Caki2 (cell line): ENCODE data around the gene TACSTD2. TPM values are rescaled to one million over a fixed set of nuclear protein-coding genes. Genes with fewer than 3 reads are reported as not detected.
"Not testable (repeated sequence)": the region's sequence is repeated elsewhere in the genome, so short reads cannot be mapped to it uniquely, and the experiment has no call there.

Experiments
- DNase-seq: peaks from one replicate; pipeline ENCODE4 v3.0.0-alpha.2; 2015; ENCODE audit warnings: low read depth
- in situ Hi-C: cut with HindIII; loops from 2 replicates; pipeline ENCODE4 v1.10.0; 2016; ENCODE audit warnings: low sequenced_read_pairs, low pct_unique_long_range_greater_than_20kb, mixed read lengths
- total RNA-seq: library from RNA; depleted of rRNA; stranded (reverse); fragments of >200 nt; shearing (Covaris generic); gene quantifications from 2 replicates; pipeline ENCODE4 v1.2.3, GENCODE V29; 2014; ENCODE audit warnings: low replicate concordance

The TACSTD2 gene
- total RNA-seq, 1 experiment from 2014 or later = not detected

DNA sequence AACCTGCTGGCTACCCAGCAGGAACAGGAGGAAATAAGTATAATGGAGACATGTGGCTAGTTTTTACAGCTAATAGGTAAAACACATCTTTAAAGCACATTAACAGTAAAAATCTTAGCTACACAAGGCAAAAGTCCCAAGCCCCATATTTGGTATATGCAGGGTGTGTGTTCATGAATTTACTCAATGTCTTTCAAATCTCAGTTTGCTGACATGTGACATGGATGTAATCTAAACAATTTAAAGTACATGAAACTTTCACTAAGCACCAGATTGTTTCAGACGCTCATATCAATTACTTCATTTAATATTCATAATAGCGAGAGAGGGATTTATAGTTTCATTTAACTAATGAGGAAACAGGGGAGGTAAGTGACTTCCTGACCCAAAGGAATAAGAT is 3.9 kb downstream of the TACSTD2 start:
- DNase-seq = no peak
- in situ Hi-C loops = no loop called here

DNA sequence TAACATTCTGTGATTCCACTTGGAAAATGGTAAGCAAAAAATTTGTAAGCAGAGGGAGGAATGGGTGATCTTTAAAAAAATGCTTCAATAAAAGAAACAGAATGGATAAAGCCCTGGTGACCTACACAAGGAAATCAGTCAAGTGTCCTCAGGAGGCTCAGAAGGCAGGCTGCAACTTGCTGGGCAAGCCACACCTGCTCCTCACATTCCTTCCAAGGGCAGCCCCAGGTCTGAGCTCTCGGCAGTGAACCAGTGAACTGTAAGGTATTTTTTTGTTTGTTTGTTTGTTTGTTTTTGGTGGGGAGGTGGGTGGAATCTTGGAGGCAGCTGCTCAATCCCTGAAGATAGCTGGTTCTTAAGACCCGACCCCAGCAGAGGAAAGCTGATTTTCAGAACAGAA is 4.4 kb downstream of the TACSTD2 start:
- DNase-seq = peak; percentile 45
- in situ Hi-C loops = no loop called here

GRCh38 chr1:58571616-58572015 is 5.4 kb downstream of the TACSTD2 start:
- in situ Hi-C loops = no loop called here
- DNase-seq = no peak

DNA sequence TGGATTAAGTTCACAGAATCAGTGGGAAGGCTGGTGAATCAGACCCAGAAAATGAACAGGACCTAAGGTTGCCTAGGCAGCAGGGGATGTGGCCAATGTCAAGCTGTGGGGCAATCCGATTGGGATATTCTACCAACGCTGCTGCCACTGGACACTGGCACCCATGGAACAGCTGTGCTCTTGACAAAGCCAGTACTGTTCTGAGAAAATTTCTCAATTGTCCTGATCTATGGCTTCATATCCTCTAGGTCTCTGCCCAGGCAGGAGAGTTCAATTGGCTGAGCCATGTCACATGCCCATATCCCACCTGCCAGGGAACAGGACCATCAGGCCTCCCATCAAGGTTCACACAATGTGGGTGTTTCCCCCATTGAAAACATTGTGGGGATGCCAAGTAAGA is 6.2 kb downstream of the TACSTD2 start:
- in situ Hi-C loops = no loop called here
- DNase-seq = no peak

GRCh38 chr1:58570094-58570493 is 7.0 kb downstream of the TACSTD2 start:
- in situ Hi-C loops = no loop called here
- no peak for DNase-seq

- DNase-seq = no peak
- in situ Hi-C loops = no loop called here
Measured at GRCh38 chr1:58568911-58569310, 8.1 kb downstream of the TACSTD2 start.

DNA sequence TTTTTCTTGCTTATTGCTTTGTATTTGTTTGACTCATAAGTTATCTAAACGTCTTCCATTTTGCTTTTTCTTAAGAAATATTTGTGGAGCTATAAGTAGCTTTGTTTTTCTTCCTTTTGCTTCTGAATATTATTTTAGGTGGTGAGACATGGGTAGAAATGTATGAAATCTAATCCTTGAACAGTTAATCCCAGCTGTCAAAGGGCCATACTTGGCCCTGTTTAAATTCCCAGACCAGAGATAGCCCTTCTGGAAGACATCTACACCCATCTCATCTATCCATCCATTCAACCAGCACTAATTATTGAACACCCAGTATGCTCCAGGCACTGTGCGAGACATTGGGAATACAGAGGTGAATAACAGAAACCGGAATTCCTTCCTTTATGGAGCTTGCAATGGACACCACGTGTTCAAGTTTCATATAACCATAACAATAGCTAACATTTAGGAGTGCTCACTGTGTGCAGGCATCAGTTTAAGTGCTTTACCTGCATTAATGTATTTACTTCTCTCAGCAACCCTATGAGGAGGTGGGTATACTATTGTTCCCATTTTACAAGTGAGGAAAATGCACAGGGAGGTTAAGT is 8.7 kb downstream of the TACSTD2 start:
- in situ Hi-C loops = no loop called here
- no peak for DNase-seq

- in situ Hi-C loops = no loop called here
Measured at GRCh38 chr1:58566339-58566738, 10.7 kb downstream of the TACSTD2 start.

GRCh38 chr1:58563715-58564114 is 13.3 kb downstream of the TACSTD2 start:
- DNase-seq, in situ Hi-C loops: not testable (repeated sequence)

More at GRCh38 chr1:58566339-58566738, 10.7 kb downstream of the TACSTD2 start:
- no peak for DNase-seq

- in situ Hi-C loops = no loop called here
- no peak for DNase-seq
Measured at GRCh38 chr1:58561633-58562032, 15.4 kb downstream of the TACSTD2 start.

- in situ Hi-C loops = no loop called here
- no peak for DNase-seq
Measured at GRCh38 chr1:58555393-58555792, 21.7 kb downstream of the TACSTD2 start.

GRCh38 chr1:58551186-58552140 is 25.6 kb downstream of the TACSTD2 start:
- no peak for DNase-seq
- in situ Hi-C loops = no loop called here

DNA sequence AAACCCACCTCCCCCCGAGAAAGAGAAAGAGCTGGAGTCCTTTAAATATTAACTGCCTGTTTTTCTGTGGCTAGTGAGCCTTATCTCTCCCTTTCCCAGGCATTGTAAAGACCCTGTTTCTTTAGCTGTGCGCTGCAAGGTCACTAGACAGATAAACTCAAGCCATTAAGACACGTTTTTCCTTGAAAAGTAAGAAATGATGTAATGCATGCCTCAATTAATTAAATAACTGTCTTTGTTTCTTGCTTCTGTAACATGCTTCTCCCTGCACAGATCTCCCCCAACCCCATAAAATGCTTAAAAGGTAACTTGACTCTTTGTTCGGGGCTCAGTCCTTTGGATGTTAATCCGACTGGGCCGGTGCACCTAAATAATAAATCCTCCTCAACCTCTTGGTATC is 27.8 kb downstream of the TACSTD2 start:
- DNase-seq = not testable (repeated sequence)

GRCh38 chr1:58548371-58548770 is 28.7 kb downstream of the TACSTD2 start:
- no peak for DNase-seq
- in situ Hi-C loops = no loop called here

More for the DNA sequence above, 27.8 kb downstream of the TACSTD2 start:
- in situ Hi-C loops = not testable (repeated sequence)

DNA sequence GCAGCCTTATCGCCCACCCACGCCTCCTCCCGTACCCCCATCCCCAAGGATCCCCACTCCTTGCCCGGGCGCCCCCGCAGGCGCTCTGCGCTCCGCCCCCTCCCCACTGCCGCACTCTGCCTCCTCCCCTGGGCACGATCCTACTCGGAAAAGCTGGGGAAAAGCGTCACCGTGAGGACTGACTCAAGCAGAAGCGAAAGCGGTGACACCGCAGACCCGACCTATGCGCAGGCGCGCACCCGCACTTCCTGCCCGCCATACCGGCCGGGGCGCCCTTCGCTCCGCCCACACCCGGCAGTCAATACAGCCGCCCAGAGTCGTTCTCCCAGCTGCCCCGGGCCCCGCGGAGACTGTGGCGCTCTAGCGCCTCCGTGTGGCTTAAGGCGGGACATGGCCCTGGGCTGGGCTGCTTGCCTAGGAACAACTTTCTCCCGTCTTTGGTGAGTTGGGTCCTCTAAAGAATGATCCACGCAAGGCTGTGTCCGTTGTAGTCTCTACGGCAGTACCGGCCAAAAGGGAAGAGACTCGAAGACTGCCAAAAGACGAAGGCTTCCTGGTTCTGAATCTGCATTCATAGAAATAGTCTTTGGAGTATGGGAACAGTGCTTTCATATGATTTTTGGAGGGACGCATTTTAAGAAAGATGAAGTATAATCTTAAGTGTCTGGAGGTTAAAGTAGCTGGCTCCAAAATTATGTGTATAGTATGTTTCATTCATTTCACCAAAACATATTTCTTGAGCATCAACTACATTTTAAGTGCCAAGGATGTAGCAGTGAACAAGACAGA is 30.3 kb downstream of the TACSTD2 start, which contains the start of gene OMA1:
Gene OMA1, minus strand, starts transcription at position 207 of the 789 bp plus-strand sequence. CDS start 7,432 bp downstream, outside the sequence.
- in situ Hi-C loops = no loop called here
- DNase-seq = peak; percentile 93

- in situ Hi-C loops = no loop called here
- peak; percentile 43 for DNase-seq
Measured at GRCh38 chr1:58545591-58546519, 31.2 kb downstream of the TACSTD2 start.

DNA sequence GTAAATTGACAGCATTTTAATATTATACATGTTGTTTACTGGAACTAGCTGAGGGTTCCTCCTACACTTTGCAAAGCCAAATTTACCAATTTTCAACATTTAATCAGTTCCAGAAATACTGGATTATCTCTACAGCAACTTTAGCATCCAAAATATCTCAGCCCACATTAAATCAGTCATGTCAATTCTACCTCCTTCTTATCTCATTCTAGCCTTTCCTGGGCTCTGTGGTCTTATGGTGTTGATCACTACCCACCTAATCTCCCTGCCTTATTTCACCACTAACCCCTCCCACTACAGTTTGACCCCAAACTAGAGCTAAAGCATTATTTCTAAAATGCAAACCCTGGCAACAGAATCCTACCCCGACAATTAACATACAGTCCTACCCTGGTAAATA is 33.8 kb downstream of the TACSTD2 start:
- in situ Hi-C loops = no loop called here

GRCh38 chr1:58539553-58539952 is 37.5 kb downstream of the TACSTD2 start:
- in situ Hi-C loops = no loop called here

More for the DNA sequence above, 33.8 kb downstream of the TACSTD2 start:
- DNase-seq = no peak

More at GRCh38 chr1:58539553-58539952, 37.5 kb downstream of the TACSTD2 start:
- no peak for DNase-seq
